ENCODE measurements around the gene WDR86.

The WDR86 gene

GRCh38 chr7:151406051-151406875, 3.6 kb downstream of the WDR86 start:
- DNase-seq = no peak

GRCh38 chr7:151405588-151405987, 4.2 kb downstream of the WDR86 start:
- no peak for DNase-seq

GRCh38 chr7:151405056-151405455, 4.8 kb downstream of the WDR86 start:
- no peak for DNase-seq

- DNase-seq = no peak
Observed at GRCh38 chr7:151404216-151405011, 5.4 kb downstream of the WDR86 start.

- DNase-seq = no peak
Observed at GRCh38 chr7:151403764-151404163, 6.1 kb downstream of the WDR86 start.

DNA sequence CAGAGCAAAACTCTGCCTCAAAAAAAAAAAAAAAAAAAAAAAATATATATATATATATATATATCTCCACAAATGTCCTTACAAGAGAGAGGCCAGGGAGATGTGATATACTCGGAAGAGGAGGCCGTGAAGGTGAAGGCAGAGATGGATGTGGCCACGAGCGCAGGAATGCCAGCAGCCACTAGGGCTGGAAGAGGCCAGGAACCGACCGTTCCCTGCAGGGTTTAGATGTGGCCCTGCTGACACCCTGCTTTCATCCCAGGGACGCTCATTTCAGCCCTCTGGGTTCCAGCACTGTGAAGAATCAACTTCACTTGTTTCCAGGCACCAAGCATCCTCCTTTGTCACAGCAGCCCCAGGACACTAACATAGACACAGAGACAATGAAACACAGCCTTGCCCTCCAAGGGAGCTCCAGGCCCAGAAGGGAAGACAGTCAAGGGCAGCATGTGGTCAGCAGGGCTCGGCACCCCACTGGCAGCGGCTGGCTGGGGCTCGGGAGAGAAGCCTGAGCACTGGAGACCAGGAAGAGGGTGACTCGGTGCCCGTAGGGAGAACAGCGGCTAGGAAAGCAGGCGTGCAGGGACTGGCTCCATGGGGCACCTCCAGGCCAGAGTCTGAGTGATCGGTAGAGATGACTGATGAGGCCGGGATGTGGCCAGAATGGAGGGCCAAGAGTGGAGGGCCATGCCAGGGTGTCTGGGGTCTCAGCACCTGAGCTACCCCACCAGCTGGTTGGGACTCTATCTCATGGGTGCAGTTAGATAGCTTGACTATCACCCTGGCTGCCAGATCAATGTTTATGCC, 7.6 kb downstream of the WDR86 start:
- DNase-seq = no peak

DNA sequence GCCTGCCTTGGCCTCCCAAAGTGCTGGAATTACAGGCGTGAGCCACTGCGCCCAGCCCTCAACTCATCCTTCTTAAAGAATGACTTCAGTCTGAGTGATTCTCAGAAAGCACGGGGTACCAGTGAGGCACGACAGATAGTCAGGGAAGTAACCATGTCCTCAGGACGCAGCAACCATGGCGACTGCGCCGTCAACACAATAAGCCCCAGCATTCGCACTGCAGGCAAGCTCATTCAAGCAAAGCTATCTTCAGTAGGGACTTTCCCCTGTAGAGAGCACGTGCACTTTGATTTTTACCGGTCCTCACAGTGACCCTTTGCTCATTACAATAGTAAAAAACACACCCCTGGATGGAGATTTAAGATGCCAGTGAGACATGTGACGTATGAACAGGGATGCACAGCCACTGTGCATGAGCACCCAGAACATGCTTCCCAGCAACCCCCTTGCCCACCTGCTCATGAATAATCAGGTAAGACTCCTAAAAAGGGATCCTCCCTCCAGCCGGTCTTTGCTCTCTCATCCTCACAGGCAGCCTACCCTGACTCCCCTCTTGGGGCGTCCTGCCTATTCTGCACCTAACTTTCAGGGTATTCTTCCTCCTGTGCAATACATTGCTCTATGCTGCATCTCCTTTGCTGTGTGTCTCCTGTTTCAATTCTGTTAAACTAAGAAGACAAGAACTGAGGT, 9.1 kb downstream of the WDR86 start:
- DNase-seq = no peak

- no peak for DNase-seq
Observed at GRCh38 chr7:151399906-151400305, 9.9 kb downstream of the WDR86 start.

DNA sequence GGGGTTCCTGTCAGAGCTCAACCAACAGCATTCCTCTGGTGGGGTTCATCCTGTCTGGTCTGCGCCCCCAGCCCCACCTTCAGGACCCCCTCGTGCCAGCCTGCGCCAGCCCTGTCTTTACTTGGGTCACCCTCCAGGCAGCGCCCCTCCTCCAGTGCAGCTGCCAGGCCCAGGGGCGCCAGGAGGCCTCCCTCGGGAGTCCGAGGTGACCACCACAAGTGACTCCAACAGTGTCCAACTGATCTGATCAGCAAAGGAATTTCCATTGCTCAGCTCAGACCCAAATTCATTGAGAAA, 10.6 kb downstream of the WDR86 start:
- DNase-seq = no peak

DNA sequence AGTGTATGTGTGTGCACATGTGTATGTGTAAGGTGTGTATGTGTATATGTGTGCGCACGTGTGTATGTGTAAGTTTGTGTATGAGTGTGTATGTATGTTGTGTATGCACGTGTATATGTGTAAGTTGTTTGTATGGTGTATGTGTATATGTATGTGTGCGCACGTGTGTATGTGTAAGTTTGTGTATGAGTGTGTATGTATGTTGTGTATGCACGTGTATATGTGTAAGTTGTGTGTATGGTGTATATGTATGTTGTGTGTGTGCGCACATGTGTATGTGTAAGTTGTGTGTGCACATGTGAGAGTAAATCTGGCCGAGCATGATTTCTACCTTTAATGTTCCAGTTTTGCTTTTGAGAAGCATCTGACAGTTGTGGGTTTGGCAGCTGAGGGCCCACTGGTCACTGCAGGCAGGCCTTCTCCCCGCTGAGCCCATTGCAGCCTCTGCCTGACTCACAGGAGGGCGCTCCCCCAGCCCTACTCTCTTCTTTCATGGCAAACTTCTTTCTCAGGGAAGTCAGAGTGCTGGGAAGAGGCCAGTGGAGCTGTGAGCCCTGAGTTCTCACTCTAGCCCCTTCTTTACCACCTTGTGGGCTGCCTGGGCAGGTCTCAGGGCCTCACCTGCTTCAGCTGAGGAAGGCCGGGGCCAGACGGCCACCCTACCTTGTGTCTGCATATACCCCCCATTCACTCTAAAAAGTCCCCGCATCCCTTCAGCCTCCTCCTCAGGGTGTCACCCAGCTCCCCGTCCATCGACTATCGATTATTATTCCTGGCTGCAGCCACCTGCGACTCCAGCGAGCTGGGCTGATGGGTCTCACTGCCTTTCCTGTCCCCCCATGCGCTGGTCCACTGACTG, 11.2 kb downstream of the WDR86 start:
- DNase-seq = no peak

DNA sequence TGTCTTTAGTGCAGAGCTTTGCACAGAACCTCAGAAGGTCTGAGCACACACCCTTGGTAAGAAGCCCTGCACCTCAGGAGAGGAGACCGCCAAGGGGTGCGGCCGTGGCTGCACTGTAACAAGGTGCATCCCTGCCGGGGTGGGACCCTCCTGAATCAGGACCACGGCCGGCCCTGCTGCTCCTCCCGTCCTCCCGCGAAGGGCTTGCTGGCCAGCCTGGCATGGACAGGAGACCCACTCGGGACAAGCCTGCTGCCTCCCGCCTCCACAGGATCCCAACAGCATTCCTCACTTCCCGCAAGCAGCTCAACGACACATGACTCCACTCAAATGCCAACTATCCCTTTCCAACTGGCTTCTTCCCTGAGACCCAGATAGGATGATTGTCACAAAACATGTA, 12.8 kb downstream of the WDR86 start:
- no peak for DNase-seq

- no peak for DNase-seq
Observed at GRCh38 chr7:151396328-151396970, 13.4 kb downstream of the WDR86 start.

GRCh38 chr7:151395036-151395367, 14.8 kb downstream of the WDR86 start:
- DNase-seq = no peak

DNA sequence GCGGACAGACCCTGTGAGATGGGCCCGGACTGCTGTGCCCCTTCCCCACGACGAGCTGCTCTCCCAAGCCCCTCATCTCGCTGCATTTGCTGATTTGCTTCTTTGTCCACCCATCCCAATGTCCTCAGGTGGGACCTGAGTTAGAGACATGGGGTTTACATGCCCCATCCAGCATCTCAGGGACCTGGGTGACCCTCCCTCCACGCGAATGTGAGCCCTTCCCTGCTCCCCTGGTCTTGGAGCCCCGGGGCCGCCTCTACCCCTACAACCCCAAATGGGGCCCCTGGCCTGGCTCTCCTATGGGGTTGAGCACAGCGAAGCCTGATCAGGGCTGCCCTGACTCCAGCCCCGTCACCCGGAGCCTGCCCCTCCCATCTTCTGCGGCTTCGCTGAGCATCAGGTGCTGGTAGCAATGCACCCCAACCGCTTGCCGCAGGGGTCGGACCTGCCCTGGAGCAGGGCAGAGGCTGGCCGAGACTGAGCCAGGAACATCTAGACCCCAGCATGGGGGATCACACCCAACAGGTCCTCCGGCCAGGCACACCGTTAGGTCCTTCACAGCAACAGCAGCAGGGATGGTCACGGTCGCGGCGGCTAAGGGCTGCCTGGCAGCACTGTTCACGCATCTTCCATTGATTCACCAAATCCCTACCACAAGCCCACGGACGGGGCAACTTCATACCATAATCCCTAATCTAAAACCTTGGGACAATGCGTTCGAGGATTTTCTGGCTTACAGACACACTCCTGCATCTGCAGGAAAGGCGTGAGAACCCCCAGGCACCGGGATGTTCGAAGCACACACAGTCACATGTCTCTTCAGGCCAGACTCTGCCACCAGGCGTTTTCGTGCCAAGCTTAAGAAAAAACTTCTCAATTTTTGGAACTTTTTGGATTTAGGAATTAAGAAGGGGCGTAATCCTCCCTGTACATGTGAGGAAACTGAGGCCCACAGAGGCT, 15.5 kb downstream of the WDR86 start:
- no peak for DNase-seq

DNA sequence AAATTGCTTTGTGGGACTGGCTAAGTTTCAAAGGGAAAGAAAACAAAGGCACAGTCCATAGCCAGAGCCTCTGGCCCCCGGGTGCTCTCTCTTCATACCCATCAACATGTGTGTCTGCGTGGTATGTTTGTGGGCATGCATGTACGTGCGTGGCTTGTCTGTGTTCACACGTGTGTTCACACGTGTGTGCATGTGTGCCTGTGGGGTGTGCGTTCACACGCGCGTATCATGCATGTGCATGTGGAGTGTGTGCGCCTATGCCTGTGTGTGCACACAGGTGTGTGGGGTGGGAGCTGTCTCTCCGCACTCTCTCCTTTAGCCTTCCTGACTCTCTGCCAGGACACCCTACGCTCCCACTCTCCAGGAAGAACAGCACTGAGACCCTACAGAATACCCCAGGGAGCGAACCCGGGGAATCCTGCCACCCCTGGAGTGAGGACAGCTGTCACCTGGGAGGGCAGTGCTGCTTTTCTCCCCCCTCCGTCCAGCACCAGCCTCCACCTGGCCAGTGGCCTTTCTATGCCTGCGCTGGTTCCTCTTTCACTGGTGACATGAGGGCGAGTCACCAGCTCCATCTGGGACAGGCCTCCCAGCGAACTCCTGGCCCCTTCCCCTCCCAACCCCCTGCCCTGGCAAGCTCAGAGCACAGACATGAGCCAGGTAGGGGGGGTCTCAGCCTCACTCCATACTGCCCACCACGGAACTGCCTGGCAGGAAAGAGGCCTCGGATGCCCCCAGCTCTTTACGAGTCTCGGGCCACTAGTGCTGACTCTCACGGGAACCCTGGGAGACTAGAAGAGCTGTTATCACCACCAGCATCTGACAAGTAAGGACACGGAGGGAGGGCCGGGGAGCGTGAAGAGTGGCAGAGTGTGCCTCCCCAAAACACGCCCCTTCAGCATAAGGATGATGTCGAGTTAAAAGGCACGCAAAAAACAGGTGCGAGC, 16.5 kb downstream of the WDR86 start:
- DNase-seq = no peak

DNA sequence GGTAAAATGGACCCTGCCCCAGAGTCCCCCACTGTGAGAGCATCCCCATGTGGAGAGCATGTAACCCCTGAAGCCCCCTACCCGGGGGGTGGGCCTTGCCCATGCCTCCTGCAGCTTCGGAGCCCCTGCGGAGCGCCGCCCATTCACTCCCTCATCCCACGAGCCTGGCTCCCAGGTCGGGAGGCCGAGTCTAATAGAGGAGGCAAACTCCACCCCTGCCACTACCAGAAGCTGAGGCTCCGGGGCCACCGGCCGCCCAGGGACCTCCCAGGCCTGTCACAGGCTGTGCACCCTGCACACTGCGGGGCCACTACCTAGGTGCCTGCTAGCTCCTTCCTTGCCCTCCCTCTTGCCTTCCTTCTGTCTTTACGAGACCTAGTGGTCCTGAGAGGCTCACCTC, 17.4 kb downstream of the WDR86 start:
- DNase-seq = no peak

GRCh38 chr7:151392002-151392401, 17.8 kb downstream of the WDR86 start:
- DNase-seq = no peak

DNA sequence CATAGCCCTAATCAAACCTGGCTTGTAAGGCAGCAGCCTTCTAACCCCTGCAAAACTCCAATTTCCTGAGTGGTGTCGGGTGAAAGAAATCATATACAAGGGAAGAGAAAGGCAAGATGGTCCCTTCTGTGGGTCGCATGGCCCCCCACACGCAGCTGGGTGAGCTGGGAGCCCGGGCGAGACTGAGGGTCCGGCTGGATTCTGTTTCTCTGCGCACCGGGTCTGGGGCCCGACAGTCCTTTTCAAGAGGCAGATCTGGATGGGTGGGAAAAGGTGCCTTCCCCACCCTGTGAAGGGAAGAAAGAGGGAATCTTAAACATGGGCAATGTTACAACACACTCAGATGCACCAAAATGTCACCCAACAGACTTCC, 18.5 kb downstream of the WDR86 start:
- DNase-seq = no peak

Measured in activated CD8-positive, alpha-beta memory T cell treated with anti-CD3 and anti-CD28 coated beads for 24 hours (primary cell).